Caco-2 (cell line): ENCODE data around the gene GALNTL6. TPM values are rescaled to one million over a fixed set of nuclear protein-coding genes. Genes with fewer than 3 reads are reported as not detected.

ENCODE experiments used
- BruUV-seq: library from RNA; stranded (reverse); fragments of 400-500 nt; replicated peaks from 2 replicates; lab custom pipeline; 2021; lab: Mats Ljungman, UMichigan
- CTCF ChIA-PET: fragments of 300-600 bp; sonication (Branson Sonifier 250); formaldehyde crosslinking; loops from one replicate; lab custom pipeline; 2022; ENCODE audit warnings: antibody characterized with exemption; lab: Charles Lee
- POLR2A ChIA-PET: fragments of 300-600 bp; sonication (Branson Sonifier 250); formaldehyde crosslinking; loops from one replicate; lab custom pipeline; 2022; ENCODE audit warnings: antibody characterized with exemption; lab: Charles Lee
- DNase-seq, 2 experiments: peaks; one replicate each; pipeline versions ENCODE4 v3.0.0 to v3.0.0-alpha.2; 2020 to 2022
- H3K27me3 ChIP-seq: replicated peaks from 2 replicates; pipeline ENCODE4 v1.6.0; 2011; ENCODE audit warnings: low read length; ENCODE audit not compliant: control insufficient read depth, insufficient read depth
- H3K36me3 ChIP-seq: 2 replicates; pipeline ENCODE4 v1.5.1; 2011; ENCODE audit warnings: low read length; ENCODE audit not compliant: control insufficient read depth, insufficient read depth
- H3K4me1 ChIP-seq: fragments of 250-450 bp; sonication (Bioruptor Pico); 2 replicates; pipeline ENCODE4 v1.5.1; 2020; ENCODE audit warnings: mild to moderate bottlenecking
- H3K4me3 ChIP-seq: 2 replicates; pipeline ENCODE4 v1.5.1; 2011; ENCODE audit warnings: low read depth, mild to moderate bottlenecking, control low read depth, low read length
- H3K9me3 ChIP-seq: fragments of 250-450 bp; sonication (Bioruptor Pico); 2 replicates; pipeline ENCODE4 v1.5.1; 2020; ENCODE audit warnings: mild to moderate bottlenecking, moderate library complexity
- H3K27ac Mint-ChIP-seq: one replicate; pipeline ENCODE4 v1.8.0; 2022; ENCODE audit warnings: mixed read lengths; ENCODE audit not compliant: unreplicated experiment
- H3K27me3 Mint-ChIP-seq: one replicate; pipeline ENCODE4 v1.8.0; 2022; ENCODE audit warnings: mixed read lengths; ENCODE audit not compliant: insufficient read depth, unreplicated experiment
- H3K36me3 Mint-ChIP-seq: one replicate; pipeline ENCODE4 v1.8.0; 2022; ENCODE audit warnings: mild to moderate bottlenecking, mixed read lengths; ENCODE audit not compliant: insufficient read depth, unreplicated experiment
- H3K4me1 Mint-ChIP-seq: one replicate; pipeline ENCODE4 v1.8.0; 2022; ENCODE audit warnings: low read depth, mixed read lengths; ENCODE audit not compliant: unreplicated experiment
- H3K4me3 Mint-ChIP-seq: one replicate; pipeline ENCODE4 v1.8.0; 2022; ENCODE audit warnings: mild to moderate bottlenecking, moderate library complexity, mixed read lengths; ENCODE audit not compliant: unreplicated experiment
- H3K9me3 Mint-ChIP-seq: one replicate; pipeline ENCODE4 v1.8.0; 2022; ENCODE audit warnings: mixed read lengths; ENCODE audit not compliant: unreplicated experiment
- CTCF ChIP-seq, 2 experiments: fragments of 200-600 bp in 1 of 2; IDR thresholded peaks; 1 replicate in 1 of 2; 2 replicates in 1 of 2; pipeline versions ENCODE4 v1.5.1 to v1.8.0; 2011 to 2022; ENCODE audit warnings: antibody characterized with exemption in 1 of 2, control low read depth in 1 of 2, inconsistent platforms in 1 of 2, low read depth in 1 of 2, low read length in 1 of 2, mild to moderate bottlenecking in 1 of 2, moderate library complexity in 1 of 2; ENCODE audit not compliant: insufficient read depth in 1 of 2, severe bottlenecking in 1 of 2, unreplicated experiment in 1 of 2
- intact Hi-C: fragments of 100-400 bp; cut with micrococcal nuclease; formaldehyde crosslinking; loops from one replicate; pipeline ENCODE4 v1.10.0; 2022; ENCODE audit not compliant: unreplicated experiment
- total RNA-seq: library from RNA; stranded (reverse); gene quantifications from 2 replicates; pipeline ENCODE4 v1.2.3, GENCODE V29; 2022

Gene GALNTL6
- total RNA-seq, 1 experiment from 2014 or later = not detected

GRCh38 chr4:172011196-172011595 lies 198.0 kb downstream of the GALNTL6 start:
- CTCF ChIA-PET = no interaction called here
- no peak overlapping the region for H3K27ac Mint-ChIP-seq

GRCh38 chr4:172018358-172018757 lies 205.2 kb downstream of the GALNTL6 start:
- Mint-ChIP-seq H3K4me3 (no peak overlapping the region), H3K27ac (no peak overlapping the region), H3K9me3 (no peaks in the 10 kb centered on the region), H3K36me3 (no peaks in the 10 kb centered on the region), H3K4me1 (no peaks in the 10 kb centered on the region), H3K27me3 (peaks cover 2% of the 10 kb centered on the region)
- no peaks in the 10 kb centered on the region for H3K36me3 ChIP-seq
- intact Hi-C loops = no loop called here
- BruUV-seq = no TSS peak
- ChIA-PET POLR2A (no interaction called here), CTCF (no interaction called here)
- TF ChIP-seq CTCF (IDR thresholded peaks at IDR 0.05; ENCODE audit: insufficient read depth in 1 of 2, low read depth in 1 of 2, low read length in 1 of 2, severe bottlenecking in 1 of 2, unreplicated experiment in 1 of 2) = no peak
- DNase-seq = no peak
- H3K4me1 ChIP-seq = no peaks in the 10 kb centered on the region
- H3K9me3 ChIP-seq = no peaks in the 10 kb centered on the region
- H3K27me3 ChIP-seq = no peaks in the 10 kb centered on the region
- no peak overlapping the region for H3K4me3 ChIP-seq

More at GRCh38 chr4:172011196-172011595, 198.0 kb downstream of the GALNTL6 start:
- POLR2A ChIA-PET = no interaction called here
- TF ChIP-seq CTCF (IDR thresholded peaks at IDR 0.05; ENCODE audit: insufficient read depth in 1 of 2, low read depth in 1 of 2, low read length in 1 of 2, severe bottlenecking in 1 of 2, unreplicated experiment in 1 of 2) = no peak
- no peaks in the 10 kb centered on the region for H3K27me3 ChIP-seq
- H3K4me1 ChIP-seq = no peaks in the 10 kb centered on the region
- H3K9me3 ChIP-seq = no peaks in the 10 kb centered on the region
- no peaks in the 10 kb centered on the region for H3K36me3 Mint-ChIP-seq
- H3K27me3 Mint-ChIP-seq = no peaks in the 10 kb centered on the region
- no peaks in the 10 kb centered on the region for H3K36me3 ChIP-seq
- H3K4me1 Mint-ChIP-seq = no peaks in the 10 kb centered on the region
- DNase-seq = no peak
- H3K4me3 Mint-ChIP-seq = no peak overlapping the region
- no TSS peak for BruUV-seq
- intact Hi-C loops = no loop called here
- H3K9me3 Mint-ChIP-seq = no peaks in the 10 kb centered on the region
- no peak overlapping the region for H3K4me3 ChIP-seq

GRCh38 chr4:172035562-172035961 lies 222.4 kb downstream of the GALNTL6 start:
- Mint-ChIP-seq H3K27me3 (no peaks in the 10 kb centered on the region), H3K4me3 (no peak overlapping the region), H3K9me3 (no peaks in the 10 kb centered on the region), H3K36me3 (no peaks in the 10 kb centered on the region), H3K27ac (no peak overlapping the region), H3K4me1 (no peaks in the 10 kb centered on the region)
- no peaks in the 10 kb centered on the region for H3K9me3 ChIP-seq
- no peaks in the 10 kb centered on the region for H3K36me3 ChIP-seq
- ChIA-PET CTCF (interaction anchor here (0.6 kb wide), 1 partner anchor 88 kb away, joined by 6 read pairs; no protein-coding TSS in a partner anchor), POLR2A (no interaction called here)
- intact Hi-C loops = loop anchor here (10.0 kb wide), 1 partner anchor 101 kb away; no protein-coding TSS in a partner anchor
- H3K27me3 ChIP-seq = no peaks in the 10 kb centered on the region
- H3K4me1 ChIP-seq = no peaks in the 10 kb centered on the region
- DNase-seq = no peak
- TF ChIP-seq CTCF (IDR thresholded peaks at IDR 0.05; ENCODE audit: insufficient read depth in 1 of 2, low read depth in 1 of 2, low read length in 1 of 2, severe bottlenecking in 1 of 2, unreplicated experiment in 1 of 2) = no peak
- no peak overlapping the region for H3K4me3 ChIP-seq
- no TSS peak for BruUV-seq
